Fibroblast of peridontal ligament (primary cell): ENCODE results near the gene ARIH1.
A peak's percentile ranks its signal among the peaks of the same experiment; 100 is the strongest.
"Not testable (repeated sequence)": the region's sequence is repeated elsewhere in the genome, so short reads cannot be mapped to it uniquely, and the experiment has no call there.

ENCODE experiments used
- DNase-seq: peaks from one replicate; pipeline ENCODE4 v3.0.0-alpha.2; 2010; ENCODE audit errors: extremely low read depth

Gene ARIH1

DNA sequence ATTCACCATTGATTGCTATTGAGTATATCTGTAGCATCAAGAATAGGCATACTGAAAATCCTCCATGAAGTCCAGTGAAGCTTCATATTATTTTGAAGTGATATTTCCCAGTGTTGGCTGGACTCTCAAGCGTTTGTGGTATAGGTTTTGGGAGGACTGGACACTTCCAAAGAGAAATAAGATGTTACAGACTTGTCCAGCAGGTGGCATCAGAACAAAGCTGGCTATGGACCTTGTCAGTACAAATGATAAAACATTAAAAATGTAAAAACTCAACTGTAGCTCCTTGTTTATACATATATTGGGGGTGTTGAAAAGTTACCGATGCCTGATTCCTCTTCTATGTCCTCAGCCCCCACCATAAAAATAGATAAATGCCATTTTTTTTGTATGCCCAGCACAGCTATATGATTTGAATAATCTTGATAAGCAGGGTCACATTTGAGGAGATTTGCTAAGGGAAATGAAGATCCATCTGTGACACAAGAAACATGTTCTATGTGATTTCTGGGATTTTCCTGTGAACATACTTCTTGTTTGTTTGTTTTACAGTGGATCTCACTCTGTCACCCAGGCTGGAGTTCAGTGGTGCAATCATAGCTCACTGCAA is 125.8 kb downstream of the ARIH1 start:
- peak; percentile 77 for DNase-seq

DNA sequence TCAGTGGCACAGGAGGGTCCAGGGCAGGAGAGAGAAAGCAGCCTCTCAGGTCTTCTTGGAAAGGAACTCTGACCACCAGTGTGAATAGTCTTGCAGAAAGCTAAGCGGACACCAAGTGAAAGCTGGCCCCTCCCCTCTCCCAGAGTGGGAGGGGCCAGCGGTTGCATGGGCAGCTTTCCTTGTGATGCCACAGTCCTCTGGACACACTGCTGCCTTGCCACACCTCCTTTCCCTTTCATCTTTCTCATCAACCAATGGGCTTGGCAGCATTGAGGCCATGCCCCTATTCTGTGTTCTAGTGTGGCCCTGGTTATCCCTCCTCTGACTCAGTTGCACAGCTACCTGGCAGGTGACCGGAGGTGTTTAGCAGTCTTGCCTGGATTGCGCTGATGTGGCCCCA is 130.7 kb downstream of the ARIH1 start:
- no peak for DNase-seq

DNA sequence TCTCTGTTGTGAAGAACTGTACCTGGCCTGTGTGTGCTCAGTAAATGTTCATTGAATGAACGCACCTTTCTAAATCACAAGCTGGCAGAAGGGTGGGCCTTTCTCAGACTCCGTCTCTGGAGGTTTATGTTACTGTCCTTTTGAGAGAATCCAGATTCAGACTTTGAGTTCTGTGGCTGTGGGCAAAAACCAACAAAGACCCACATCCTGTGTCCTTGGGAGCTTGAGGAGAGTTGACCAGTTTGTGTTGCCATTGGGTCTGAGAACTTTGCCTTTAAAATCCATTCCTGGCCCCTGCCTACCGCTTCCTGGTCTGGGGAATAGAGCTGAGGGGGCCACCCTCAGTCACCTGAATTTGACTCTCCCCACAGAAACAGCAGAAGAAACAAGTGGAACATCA is 134.0 kb downstream of the ARIH1 start:
- DNase-seq = not testable (repeated sequence)

DNA sequence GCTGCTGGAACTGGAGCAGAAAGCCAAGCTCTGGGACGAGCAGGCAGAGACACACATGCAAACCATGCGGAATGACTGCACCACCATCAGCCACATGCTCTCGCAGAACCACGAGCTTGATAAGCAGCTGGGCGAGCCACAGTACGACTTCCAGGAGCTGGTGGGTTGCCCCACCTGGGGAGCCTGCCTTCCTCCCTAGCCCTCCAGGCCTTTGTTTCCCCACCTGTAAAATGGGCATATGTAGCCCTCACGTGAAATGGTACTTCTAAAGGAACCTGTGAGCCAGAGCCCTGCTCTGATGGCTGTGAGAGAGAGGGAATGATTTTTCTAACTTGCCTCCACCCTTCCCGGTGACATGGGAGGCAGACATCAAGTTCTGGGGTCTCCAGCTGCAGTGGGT is 135.7 kb downstream of the ARIH1 start:
- DNase-seq = no peak

DNA sequence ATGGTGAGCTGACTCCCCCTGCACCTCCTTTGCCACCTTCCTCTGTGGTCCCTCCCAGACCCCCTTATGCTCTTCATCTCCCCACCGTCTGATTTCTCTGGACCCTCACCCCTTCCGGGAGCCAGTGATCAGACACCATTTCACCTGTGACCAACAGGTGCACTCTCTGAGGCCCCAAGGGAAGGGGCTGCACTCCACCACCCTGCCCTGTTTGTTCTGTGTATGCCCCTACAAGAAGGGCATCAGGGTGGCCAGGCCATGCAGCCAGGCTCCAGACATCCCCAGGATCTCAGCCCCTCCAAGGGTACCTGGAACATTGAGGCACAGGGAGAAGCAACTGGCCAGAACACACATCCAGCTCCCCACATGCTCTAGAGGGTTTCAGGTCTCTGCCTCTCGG is 138.2 kb downstream of the ARIH1 start:
- not testable (repeated sequence) for DNase-seq

DNA sequence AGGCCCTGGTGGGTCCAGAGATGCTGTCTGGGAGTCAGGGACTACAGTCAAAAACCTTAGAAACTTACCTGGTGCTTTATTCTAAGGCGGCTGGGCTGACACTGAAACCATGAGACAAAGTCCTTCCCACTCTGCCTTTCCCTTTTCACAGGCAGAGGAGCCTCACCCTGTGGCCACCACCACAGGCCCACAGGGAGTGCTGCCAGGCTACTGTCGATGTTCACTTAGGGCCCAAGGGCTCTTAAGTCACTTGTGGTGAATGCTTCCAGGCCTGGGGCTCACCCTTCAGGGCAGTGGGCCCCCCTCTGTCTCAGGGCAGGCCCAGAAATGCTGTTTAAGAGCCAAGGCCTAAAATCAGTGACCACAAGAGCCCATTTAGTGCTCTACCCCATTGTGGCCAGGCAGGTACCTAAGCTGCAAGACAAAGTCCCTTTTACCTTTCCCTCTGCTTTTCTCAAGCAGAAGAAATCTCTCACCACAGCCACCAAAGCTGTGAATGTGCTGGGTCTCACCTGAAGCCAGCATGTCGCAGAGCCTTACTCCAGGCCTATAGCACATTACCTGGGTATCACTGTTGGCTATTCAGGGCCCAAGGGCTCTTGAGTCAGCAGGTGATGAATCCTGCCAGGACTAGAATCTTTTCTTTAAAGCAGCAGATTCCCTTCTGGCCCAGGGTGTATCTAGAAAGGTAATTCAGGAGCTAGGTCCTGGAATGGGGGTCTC is 140.8 kb downstream of the ARIH1 start:
- no peak for DNase-seq

DNA sequence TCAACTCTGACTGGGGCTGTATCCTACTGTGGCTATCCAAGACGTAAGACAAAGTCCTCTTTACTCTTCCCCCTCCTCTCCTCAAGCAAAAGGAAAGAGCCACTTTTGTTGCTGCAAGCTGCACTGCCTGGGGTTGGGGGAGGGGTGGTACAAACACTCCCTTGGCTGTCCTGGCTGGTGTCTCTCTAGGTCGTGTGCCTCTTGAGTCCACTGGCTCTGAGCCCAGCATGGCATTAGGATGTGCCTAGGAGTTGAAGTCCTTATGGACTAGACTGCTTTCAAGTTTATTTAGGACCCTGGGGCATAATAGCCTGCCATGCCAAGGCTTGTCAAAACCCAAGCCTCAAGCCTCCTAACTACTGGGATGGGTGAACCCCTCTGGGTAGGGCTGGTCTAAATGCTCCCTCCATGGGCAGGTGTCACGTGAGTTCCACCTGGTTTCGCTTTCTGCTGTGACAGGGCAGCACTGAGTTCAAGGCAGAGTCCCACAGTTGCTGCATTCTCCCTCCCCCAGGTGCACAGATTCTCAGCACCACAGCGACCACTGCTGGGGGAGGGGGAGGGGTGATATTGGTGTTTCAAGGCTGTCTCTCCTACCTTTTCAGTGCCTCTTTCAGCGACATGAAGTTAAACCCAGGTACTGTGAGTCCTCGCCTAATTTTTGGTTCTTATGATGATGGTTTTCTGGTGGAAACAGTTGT is 141.6 kb downstream of the ARIH1 start:
- not testable (repeated sequence) for DNase-seq

DNA sequence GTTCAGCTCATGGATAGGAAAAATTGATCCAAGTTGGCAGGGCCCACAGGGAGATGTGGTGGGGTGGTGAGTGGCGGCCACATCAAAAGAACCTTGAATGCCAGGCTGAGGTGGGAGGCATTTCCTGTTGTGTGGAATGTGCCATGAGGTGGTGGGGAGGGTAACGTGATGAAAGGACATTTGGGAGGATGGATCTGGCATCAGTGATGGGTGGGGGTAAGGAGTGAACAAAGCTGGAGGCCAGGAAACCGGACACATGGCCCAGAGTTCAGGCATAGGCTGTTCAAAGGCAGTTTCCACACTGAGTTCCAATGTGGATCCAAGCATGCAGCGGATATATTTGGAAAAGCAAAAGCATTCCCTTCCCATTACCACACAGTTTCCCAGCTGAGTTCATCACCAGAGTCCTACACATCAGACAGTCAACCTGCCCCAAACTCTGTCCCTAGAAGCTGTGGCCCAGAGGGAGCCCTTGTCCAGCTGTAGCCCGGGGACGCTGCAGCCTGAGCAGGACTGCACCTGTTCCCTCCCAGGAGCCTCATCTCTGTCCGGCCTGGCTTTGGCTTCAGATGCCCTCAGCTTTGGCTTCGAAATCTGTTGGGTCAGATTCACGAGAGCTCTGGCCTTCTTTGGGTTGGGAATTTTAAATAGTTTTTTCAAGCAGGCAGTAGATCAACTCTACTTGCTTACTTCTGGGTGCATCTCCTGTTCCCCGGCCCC is 142.5 kb downstream of the ARIH1 start:
- no peak for DNase-seq

DNA sequence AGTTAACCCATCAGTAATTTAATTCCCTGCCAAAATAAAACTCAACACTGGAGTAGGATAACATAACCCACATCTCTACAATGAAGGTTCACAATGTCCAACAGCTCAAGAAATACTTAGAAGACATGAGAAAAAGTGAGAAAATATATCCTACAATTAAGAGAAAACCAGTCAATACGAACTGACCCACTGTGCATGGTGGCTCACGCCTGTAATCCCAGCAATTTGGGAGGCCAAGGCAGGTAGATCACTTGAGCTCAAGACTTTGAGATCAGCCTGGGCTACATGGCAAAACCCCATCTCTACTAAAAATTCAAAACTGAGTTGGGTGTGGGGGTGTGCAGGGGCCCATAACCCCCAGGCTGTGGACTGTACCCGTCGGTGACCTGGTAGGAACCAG is 149.7 kb downstream of the ARIH1 start:
- not testable (repeated sequence) for DNase-seq

DNA sequence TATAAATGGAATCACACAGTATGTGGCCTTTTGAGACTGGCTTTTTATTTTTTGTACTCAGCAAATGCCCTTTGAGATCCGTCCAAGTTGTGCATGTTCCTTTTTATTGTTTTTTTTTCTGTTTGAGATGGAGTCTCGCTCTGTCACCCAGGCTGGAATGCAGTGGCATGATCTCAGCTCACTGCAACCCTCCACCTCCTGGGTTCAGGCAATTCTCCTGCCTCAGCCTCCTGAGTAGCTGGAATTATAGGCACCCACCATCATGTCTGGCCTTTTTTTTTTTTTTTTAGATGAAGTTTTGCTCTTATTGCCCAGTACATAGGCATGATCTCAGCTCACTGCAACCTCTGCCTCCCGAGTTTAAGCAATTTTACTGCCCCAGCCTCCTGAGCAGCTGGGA is 152.0 kb downstream of the ARIH1 start:
- not testable (repeated sequence) for DNase-seq

DNA sequence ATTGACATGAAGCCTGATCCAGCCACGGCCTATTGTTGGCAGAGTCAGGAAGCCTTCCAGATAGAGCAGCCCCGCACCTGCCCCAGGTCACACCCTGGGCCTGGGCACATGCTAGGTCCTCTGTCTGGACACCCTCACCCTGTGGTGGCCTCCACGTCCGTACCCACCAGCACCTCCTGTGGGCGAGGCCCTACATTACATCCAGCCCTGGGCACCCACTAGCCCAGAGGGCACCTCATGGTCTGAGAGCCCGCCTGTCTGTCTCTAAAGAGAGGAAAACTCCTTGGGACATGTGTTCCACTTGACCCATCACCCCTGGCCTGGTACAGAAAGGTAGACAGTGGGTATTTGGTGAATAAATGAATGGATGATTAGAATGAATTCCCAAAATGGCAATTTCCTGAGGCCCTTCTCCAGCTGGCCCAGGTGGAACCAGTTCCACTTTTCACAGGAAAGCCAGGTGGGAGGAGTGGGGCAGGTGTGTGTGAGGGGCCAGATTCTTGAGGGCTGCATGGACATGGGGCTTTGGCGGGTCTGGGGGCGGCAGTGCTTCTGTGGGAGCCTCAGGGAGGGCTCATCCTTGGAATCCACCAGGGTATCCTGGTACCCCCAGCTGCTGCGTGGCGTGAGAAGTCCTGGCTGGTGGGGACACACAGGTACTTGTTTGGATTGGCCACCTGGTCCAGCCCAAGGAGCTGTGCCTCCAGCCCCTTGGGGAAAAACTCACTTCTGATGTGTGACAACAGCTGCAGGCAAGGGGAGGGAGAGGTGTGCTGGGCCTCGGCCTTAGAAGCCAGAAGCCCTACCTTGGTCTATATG is 154.3 kb downstream of the ARIH1 start:
- DNase-seq = not testable (repeated sequence)

DNA sequence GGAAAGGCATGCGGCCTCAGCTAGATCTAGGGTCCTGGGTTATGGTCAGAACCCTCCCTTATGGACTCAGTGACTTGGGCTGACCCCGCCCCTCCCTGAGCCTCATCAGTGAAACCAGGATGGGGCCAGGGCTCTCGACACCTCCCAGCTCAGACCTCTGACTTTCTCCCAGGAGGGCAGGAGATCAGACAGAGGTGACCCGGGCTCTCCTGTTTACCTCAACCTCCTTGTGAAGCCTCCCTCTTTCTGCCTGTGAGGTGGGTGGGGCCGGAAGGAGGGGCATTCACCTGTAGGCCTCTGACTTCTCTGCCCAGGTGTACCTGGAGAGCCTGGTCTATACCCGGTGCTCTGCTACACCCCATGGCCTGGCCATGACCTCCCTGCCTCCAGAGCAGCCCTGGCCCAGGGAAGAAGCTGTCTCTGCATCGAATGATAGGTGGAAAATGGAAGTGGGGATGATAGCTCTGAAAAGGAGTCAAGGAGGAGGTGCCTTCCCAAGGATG is 155.0 kb downstream of the ARIH1 start:
- DNase-seq = not testable (repeated sequence)

DNA sequence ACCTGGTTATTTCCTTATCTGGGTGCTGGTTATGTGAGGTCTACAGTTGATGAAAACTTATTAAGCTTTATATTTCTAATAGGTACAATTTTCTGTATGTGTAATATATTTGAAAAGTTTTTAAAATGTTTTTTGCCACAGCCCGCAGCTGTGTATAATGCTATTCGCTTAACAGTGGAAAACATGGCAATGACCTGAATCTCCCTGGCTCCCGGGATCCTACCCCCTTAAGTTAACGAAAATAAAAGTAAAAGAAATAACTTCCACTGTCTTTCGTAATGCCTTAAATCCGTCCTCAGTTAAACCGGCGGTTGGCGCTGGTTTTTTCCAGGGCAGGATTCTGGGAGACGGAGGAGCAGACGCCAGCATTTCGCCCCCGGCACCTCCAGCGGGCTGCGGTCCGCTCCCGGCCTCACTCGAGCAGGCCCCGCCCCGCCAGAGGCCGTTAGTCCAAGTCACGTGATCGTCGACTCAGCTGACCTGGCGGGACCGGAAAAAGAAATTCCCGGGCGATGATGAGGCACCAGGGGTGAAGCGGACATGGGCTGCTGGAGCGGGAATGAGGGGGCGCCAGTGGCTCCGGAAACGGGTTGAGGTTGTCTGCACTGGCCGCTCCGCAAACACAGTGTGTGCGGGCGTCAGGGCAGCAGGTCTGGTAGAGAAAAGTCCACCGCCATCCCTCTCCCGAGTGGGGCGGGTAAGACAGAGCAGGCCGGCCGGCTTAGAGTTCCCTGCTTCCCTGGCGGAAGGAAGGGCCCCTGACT is 162.6 kb downstream of the ARIH1 start:
- DNase-seq = peak; percentile 60

DNA sequence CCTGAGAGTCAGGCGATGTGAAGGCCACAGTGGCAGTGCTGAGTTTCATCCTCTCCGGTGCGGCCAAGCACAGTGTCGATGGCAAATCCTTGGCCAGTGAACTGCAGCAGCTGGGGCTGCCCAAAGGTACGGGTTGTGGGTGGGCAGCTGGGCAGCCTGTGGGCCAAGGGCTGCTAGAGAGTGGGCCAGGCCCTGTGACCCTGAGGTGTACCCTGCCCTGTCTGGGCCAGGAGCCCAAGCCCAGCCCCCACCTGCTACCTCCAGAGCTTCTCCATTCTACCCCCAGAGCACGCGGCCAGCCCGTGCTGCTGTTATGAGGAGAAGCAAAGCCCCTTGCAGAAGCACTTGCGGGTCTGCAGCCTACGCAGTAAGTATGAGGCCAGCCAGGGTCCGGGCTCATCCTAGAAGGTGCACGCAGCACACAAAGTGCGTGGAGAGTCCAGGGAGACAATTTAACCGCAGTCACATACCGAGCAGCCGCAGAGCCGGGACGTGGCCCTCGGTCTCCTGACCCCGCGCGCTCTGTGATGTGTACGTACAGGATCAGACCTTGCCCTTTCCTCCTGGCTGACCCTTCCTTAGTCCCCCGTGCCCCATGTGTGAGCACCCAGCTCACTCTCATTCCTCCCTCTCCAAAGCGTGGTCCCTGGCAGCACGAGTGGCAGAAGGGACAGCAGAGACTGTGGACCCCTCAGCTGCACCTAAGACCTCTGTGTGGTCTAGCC is 165.8 kb downstream of the ARIH1 start:
- DNase-seq = not testable (repeated sequence)

DNA sequence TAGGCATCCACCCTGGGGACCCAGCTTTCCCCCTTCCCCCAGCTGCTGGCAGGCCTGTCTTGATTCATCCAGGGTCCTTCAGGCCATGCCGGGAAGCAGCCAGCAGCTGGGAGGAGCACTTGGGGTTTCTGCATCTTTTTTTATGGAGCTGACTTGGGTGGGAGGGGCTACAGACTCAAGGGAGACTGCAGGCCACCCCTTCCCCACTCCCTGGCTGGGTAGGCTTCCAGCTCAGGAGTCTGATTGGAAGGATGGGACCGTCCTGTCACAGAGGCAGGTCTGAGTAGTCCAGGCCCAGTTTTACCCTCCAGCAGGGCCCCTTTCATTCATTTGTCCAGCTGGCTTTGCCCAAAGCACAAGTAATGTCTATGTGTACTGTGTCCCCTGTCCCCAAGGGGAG is 168.1 kb downstream of the ARIH1 start:
- DNase-seq = not testable (repeated sequence)

DNA sequence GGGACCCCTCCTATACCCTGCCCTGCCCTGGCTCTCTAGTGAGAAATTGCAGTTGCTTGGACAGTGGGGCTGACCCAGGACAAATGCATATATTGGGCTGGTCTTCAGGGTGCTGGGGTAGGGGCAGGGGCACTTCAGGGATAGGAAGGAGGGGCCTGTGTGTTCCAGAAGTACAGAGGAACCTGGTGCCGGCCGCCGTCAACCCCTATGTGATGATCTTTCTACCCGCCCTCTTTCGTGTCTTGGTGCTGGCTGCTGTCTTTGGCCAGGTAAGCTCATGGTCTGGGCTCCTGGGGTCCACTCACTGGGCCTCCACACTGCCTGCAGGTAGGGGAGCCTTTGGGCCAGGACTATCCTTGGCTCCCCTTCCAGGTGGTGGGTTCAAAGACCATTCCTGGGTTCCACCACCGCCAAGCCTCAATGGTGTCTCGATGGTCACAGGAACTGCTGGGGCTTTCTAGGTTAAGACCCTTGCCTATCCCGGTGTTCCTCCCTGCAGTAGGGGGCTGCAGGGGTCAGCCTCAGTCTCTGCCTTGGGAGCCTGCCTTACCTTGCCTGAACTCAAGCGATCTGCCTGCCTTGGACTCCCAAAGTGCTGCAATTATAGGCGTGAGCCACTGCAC is 174.6 kb downstream of the ARIH1 start:
- DNase-seq = not testable (repeated sequence)
